GM18505 (cell line): ENCODE measurements around the gene SERPINB6.
A peak's percentile ranks its signal among the peaks of the same experiment; 100 is the strongest.
"Not testable (repeated sequence)": the region's sequence is repeated elsewhere in the genome, so short reads cannot be mapped to it uniquely, and the experiment has no call there.

Experiments used
- ATAC-seq: cut with Tn5 transposase; IDR thresholded peaks from one replicate; pipeline ENCODE4 v1.9.1; 2021; ENCODE audit not compliant: unreplicated experiment
- POLR2A ChIP-seq: IDR thresholded peaks from 4 replicates; pipeline ENCODE4 v1.6.1; 2011; ENCODE audit warnings: borderline replicate concordance; ENCODE audit not compliant: insufficient read depth, insufficient read length; ENCODE audit errors: extremely low read depth

SERPINB6 gene

DNA sequence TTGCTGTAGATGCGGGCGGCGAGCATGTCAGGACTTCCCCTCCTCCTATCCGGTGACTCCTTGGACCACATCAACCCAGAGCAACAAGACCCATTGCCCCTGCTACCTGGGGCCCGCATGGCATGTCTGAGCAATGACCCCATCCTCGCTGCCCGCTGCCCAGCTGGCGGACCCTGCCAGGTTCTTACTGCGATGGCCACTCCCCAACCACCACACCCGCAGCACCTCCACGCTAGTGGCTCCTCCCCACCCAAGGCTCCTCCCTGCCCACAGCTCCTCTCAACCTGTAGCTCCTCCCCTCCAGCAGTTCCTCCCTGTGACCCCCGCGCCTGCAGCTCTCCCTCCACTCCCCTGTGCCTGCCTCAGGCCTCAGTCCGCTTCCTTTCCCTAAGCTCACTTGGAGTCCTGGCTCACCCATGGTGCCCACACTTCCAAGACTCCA lies 50.7 kb downstream of the SERPINB6 start:
- no peak for ATAC-seq
- no peak for TF ChIP-seq POLR2A

DNA sequence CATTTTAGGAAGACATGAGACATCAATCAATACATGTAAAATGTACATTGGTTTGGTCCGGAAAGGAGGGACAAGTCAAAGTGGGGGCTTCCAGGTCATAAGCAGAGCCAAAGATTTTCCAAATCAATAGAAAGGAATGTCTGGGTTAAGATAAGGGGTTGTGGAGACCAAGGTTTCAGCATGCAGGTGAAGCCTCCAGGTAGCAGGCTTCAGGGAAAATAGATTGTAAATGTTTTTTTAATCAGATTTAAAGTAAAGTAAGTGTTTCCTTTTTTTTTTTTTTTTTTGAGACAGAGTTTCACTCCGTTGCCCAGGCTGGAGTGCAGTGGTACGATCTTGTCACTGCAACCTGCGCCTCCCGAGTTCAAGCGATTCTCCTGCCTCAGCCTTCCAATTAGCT lies 51.5 kb downstream of the SERPINB6 start:
- no peak for ATAC-seq

DNA sequence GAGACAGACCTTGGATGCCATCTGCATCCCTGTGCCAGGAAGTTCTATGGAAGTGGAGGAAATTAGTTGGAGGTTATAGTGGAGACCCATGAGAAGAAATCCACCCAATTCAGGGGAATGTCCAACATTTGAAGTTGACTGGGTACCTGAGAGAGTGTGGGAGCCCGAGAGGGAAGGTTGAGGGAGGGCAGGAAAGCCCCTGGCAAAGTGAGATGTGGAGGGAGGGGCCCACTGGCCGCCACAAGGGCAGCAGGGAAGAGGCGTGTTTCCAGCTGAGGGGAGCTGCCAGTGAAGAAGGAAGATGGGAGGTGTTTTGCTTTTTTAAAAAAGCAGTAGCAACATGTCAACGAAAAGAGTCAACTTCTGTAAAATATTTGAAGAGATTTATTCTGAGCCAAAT lies 52.0 kb downstream of the SERPINB6 start:
- TF ChIP-seq POLR2A, result no peak
- ATAC-seq, result no peak

More for the DNA sequence above, 51.5 kb downstream of the SERPINB6 start:
- no peak for TF ChIP-seq POLR2A

DNA sequence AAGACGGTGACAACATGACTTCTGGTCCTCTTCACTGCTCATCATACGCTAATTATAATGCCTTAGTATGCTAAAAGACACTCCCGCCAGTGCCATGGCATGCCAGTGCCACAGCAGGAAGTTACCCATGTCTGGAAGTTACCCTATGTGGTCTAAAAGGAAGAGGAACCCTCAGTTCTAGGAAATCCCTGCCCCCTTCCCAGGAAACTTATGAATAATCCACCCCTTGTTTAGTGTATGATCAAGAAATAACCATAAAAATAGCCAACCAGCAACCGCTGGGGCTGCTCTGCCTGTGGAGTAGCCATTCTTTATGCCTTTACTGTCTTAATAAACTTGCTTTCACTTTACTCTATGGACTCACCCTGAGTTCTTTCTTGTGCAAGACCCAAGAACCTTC lies 52.4 kb downstream of the SERPINB6 start:
- TF ChIP-seq POLR2A, result no peak
- no peak for ATAC-seq

DNA sequence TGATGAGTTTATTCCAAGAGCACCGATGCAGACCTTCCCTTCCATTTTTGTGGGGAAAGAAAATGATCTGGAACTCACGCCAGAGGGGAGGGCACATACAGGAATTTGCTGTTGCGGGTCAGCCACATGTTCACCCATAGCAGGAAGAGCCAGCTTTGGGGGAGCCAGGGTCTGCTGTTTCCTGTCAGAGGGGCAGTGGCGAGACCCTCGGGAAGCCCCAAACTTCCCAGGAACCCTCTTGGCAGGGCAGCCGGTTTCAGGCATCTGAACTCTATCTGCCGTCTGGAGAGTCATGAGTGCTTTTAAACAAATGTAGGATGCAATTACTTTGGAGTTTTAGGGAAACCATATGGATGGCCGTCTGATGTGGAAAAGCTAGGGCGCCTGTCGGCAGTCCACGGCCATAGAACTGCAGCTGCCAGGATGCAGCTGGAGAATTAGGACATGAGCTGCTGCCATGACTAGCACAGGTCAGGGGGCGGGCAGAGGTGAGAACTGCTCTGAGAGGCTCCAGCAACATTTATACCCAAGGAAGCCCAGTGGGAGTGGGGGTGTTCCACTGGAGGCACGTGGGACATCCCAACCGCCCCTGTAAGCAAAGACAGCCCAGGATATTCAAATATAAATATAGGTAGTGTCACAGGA lies 53.4 kb downstream of the SERPINB6 start:
- TF ChIP-seq POLR2A, result no peak
- ATAC-seq, result no peak

DNA sequence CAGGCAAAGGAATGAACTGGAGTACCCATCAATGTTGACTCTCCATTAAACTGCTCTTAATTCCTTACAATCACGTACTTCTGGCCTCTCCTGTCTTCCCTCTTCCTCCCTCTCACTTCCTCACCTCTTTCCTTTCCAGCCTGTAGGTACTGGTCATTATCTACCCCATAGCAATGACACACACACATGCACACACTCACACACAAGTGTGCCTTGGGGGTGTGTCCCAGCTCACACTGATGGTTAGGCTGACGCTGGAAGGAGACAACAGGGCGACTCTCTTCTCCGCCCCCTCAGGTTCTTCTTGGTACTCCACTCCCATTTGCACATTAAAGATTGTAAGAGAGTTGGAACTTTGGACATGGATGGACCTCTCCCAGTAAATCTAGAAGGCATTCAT lies 54.3 kb downstream of the SERPINB6 start:
- no peak for TF ChIP-seq POLR2A
- no peak for ATAC-seq

DNA sequence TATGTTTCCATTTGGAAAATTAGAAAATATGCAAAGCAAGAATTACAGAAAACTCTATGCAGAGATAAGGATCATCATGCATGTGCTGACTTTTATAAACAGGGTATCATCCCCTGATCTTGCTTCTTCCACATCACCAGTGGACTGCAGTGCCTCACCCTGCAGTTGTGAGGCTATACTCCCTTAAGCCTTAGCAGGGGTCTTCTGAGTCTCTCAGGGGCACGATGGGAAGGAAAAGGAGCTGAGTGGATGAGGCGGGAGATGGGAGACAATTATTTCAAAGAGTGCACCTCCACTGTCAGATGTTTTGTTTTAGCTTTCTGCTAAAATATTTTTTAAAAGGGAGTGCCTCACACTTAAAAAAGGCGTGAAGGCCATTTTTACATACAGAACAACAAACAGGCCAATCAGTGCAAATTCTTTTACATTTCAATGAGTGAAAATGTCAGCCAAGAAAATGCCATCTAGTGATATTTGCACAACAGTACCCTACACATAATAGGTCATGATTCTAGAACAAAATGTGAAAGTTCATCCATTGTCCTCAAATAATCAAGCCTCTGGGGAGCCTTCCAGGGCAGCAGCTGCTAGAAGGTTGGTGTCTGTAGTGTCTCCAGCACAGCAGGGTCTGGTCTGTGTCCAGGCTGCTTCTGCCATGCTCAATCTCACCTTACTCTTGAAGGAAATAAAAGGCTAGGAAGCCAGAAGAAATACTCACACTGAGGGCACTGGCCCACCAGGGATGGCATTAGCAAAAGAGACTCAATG lies 55.0 kb downstream of the SERPINB6 start:
- no peak for ATAC-seq
- no peak for TF ChIP-seq POLR2A

DNA sequence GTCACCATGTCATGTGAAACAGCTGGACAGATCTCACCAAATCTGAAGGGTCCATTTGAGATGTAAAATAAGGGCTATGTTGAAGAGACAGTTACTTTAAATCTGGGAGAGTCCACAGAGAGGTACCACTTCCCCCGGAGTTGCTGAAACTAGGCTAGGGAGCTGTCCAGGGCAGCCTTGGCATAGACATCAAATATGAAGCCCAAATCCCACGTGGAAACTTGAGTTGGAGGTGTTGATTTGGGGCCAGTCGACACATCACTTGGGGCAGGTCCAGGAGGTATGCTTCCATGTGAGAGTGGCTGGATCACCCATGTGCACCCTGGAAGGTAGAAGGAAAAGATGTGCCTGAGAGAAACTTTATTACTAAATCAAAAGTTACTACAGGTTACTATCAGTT lies 56.2 kb downstream of the SERPINB6 start:
- ATAC-seq, result no peak
- no peak for TF ChIP-seq POLR2A

DNA sequence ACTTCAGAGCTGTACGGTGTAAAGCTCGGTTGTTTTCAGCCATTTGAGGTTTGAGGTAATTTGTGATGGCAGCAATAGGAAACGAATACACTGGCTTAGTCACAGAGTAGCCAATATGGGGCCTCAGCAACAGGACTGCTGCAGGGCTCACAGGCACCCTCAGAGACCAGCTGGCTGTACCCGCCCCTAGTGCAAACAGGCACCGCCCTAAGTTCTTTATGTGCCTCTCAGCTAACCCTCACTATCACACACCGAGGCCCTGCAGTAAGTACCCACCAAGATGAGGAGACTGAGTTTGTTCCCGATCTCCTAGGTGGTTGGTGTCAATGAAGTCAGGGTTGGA lies 57.1 kb downstream of the SERPINB6 start:
- no peak for TF ChIP-seq POLR2A

DNA sequence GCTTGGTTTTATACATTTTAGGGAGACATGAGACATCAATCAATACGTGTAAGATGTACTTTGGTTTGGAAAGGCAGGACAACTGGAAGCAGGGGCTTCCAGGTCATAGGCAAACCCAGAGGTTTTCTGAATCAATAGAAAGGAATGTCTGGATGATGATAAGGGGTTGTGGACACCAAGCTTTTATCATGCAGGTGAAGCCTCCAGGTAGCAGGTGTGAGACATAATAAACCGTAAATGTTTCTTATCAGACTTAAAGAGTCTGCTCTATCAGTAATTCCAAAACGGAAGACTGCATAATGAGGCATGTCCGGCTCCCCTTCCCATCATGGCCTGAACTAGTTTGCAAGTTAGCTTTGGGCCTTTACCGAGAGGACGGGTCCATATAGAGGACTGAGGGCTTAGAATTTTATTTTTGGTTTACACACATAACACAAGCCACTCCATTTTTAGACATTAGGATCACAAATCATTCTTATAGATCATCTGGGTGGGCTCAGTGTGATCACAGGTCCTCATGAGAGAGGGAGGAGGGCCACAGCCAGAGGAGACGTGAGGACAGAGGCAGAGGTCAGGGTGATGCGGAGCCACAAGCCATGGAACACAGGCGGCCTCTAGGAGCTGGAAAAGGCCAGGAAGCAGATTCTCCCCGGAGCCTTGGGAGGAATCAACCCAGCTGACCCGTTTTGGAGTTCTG lies 57.6 kb downstream of the SERPINB6 start:
- ATAC-seq, result no peak
- no peak for TF ChIP-seq POLR2A

More for the DNA sequence above, 57.1 kb downstream of the SERPINB6 start:
- no peak for ATAC-seq

DNA sequence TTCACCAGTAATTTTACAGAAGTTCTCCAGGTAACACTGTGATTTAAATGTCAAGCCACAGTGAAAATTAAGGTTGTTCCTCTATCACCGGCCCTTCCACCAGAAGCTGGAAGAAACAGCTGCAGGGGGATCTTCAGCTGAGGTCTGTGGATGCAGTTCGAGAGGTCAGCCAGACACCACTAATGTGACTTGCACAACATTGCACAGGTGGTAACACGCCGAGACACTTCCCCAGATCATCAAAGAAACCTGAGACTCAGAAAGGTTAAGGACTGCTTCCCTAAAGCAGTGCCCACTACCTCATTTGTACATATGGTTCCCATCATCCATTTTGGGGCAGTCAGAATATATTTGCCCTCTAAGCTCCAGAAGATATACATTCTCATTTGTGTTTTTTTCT lies 60.2 kb downstream of the SERPINB6 start:
- TF ChIP-seq POLR2A, result no peak
- peak; percentile 79 for ATAC-seq

DNA sequence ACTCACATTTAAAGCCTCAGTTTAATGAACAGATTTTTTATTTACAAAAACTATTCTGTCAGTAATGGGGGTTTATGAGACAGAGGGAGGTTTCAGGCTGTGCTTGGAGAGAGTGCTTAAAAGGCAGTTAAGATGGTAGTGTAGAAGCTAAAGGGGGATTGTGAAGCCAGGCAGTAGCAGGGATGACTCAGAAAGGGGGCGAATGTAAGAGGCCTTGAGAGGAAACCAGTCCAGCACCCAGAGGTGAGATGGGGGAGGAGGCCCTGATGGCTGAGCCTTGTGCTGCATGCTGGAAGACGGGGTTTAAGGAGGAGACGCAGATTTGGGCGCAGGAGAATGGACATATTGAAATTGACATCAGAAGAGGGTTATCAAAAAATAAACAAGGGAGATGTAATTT lies 61.6 kb downstream of the SERPINB6 start:
- no peak for TF ChIP-seq POLR2A
- ATAC-seq, result no peak

DNA sequence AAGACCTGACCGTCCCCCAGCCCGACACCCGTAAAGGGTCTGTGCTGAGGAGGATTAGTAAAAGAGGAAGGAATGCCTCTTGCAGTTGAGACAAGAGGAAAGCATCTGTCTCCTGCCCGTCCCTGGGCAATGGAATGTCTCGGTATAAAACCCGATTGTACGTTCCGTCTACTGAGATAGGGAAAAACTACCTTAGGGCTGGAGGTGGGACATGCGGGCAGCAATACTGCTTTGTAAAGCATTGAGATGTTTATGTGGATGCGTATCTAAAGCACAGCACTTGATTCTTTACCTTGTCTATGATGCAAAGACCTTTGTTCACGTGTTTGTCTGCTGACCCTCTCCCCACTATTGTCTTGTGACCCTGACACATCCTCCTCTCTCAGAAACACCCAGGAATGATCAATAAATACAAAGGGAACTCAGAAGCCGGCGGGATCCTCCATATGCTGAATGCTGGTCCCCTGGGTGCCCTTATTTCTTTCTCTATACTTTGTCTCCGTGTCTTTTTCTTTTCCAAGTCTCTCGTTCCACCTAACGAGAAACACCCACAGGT lies 62.2 kb downstream of the SERPINB6 start:
- not testable (repeated sequence) for ATAC-seq

DNA sequence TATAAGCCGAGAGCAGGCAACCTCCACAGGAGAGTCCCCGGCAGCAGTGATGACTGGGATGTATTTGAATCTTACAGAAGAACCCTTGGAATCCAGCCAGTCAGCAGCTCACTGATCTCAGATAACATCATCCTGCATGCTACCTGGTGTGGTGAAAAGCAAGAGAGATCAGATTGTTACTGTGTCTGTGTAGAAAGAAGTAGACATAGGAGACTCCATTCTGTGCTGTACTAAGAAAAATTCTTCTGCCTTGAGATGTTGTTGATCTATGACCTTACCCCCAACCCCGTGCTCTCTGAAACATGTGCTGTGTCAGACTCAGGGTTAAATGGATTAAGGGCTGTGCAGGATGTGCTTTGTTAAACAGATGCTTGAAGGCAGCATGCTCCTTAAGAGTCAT lies 62.9 kb downstream of the SERPINB6 start:
- not testable (repeated sequence) for ATAC-seq

DNA sequence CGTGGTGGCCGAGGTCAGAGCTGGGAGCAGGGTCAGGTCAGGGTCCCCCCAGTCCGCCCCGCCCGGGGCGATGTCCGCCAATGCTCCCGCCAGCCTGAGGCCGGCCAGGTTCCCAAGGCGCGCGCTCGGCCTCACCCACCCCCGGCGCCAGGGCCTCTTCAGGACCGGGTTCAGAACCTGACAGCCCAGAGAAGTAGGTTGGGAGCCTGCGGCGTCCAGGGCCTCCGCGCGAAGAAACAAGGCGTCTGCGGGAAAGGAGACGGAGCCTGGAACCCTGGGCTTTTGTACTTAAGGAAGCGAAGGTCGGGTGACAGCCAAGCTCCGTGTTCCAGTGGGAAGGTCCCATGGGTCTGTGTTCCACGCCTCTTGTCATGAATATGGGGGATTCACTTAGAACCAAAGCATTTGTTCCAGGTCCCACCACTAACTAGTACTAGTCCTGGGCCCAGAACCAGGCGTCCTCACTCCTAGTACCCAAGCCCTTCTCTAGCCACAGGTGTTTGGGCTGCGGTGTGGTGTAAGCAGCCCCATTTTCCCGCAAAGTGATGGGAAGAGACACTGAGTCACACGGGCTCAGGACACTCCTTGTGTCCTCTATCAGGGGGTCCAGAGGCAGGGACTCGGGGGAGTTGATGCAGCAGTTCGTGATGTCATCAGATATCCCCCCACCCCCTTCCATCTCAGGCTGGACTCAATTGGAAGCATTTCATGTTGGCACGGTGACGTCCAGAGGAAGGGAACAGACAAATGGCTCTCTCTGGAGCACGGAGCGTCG lies 67.8 kb downstream of the SERPINB6 start:
- ATAC-seq, result not testable (repeated sequence)
